ENCODE measurements around the gene TACC2. TPM values are rescaled to one million over a fixed set of nuclear protein-coding genes. Genes with fewer than 3 reads are reported as not detected.

Gene TACC2
- total and polyA plus RNA-seq, 2 donors (not counting 3 experiments of a cell fraction or from before 2014, with no cell fraction given): 14.4 to 46.2 TPM

GRCh38 chr10:122271076-122271475 is 282.1 kb downstream of the TACC2 start, which contains the start of gene BTBD16:
Gene BTBD16 (plus strand): TSS chr10:122271296. CDS start chr10:122275082, 3,786 bp downstream.
- no peak within 1 kb of the TSS for H2AFZ ChIP-seq (ENCODE audit: low read depth, low read length)
- no peaks in the 10 kb centered on the region for H3K9me3 ChIP-seq (replicated peaks; ENCODE audit: control insufficient read depth, insufficient read depth, low read length)
- H3K27ac ChIP-seq (ENCODE audit: insufficient read depth, low read depth, low read length): no peak within 1 kb of the TSS
- ChIA-PET CTCF (interaction anchor here (1.4 to 2.9 kb wide), 5 partner anchors 9 to 294 kb away, joined by 3 to 18 read pairs (median 8); no protein-coding TSS in a partner anchor), POLR2A (no interaction called here)
- no TSS peak for BruUV-seq (replicated peaks)
- H3K9me1 ChIP-seq (replicated peaks; ENCODE audit: control insufficient read depth, extremely low read depth, insufficient read depth, low read length): no peaks in the 10 kb centered on the region
- intact Hi-C loops (cut with micrococcal nuclease) (no loop called here), dilution Hi-C loops (cut with MboI; ENCODE audit: extremely low pct_ligation_motif_present, low sequenced_read_pairs) (no loop called here)
- peaks cover 13% of the 10 kb centered on the region for H3K4me1 ChIP-seq (ENCODE audit: control insufficient read depth, extremely low read depth, insufficient read depth, low read length)
- no peak within 1 kb of the TSS for H3K9ac ChIP-seq (replicated peaks; ENCODE audit: extremely low read depth, insufficient read depth, low read length)
- FAIRE-seq: no peak
- no peak within 1 kb of the TSS for H3K4me2 ChIP-seq (ENCODE audit: insufficient read depth, low read length)
- H3K4me3 ChIP-seq (replicated peaks in 1 of 3; ENCODE audit: insufficient read depth in 1 of 3, low read depth in 1 of 3, low read length in 3 of 3): no peak within 1 kb of the TSS
- DNase-seq (ENCODE audit: low read depth, low spot score): no peak
- H3K79me2 ChIP-seq (ENCODE audit: control insufficient read depth, insufficient read depth, low read length): no peaks in the 10 kb centered on the region
- no peak for TF ChIP-seq JUN (IDR thresholded peaks at IDR 0.05; ENCODE audit: borderline replicate concordance, insufficient read depth, insufficient read length, low read depth)
- TF ChIP-seq POLR2A (IDR thresholded peaks at IDR 0.05; ENCODE audit: low read depth, low read length): no peak
- TF ChIP-seq EZH2 (IDR thresholded peaks at IDR 0.05; ENCODE audit: borderline replicate concordance, low read depth, low read length, severe bottlenecking): no peak
- no peak for TF ChIP-seq FOS (IDR thresholded peaks at IDR 0.05; ENCODE audit: borderline replicate concordance, insufficient read depth, low read length)
- no peak for TF ChIP-seq POLR2AphosphoS5 (IDR thresholded peaks at IDR 0.05; ENCODE audit: insufficient read depth, low read depth, low read length)
- no peak for TF ChIP-seq MYC (IDR thresholded peaks at IDR 0.05; ENCODE audit: low read depth, low read length)
- no peak for TF ChIP-seq GATA2 (IDR thresholded peaks at IDR 0.05; ENCODE audit: insufficient read depth, insufficient read length, low read depth, low read length)
- no peaks in the 10 kb centered on the region for H3K36me3 ChIP-seq (ENCODE audit: control insufficient read depth in 2 of 2, extremely low read depth in 1 of 2, insufficient read depth in 2 of 2, low read length in 2 of 2)
- H4K20me1 ChIP-seq (replicated peaks; ENCODE audit: control insufficient read depth, extremely low read depth, insufficient read depth, low read length): no peaks in the 10 kb centered on the region
- no peaks in the 10 kb centered on the region for H3K27me3 ChIP-seq (ENCODE audit: control insufficient read depth in 2 of 2, insufficient read depth in 2 of 2, low read length in 2 of 2)

- CTCF ChIA-PET: no interaction called here
- intact Hi-C loops (cut with micrococcal nuclease): no loop called here
- FAIRE-seq: no peak
These were observed 285.1 kb downstream of the TACC2 start for GRCh38 chr10:122273966-122274545.

More at GRCh38 chr10:122273966-122274545, 285.1 kb downstream of the TACC2 start:
- no peaks in the 10 kb centered on the region for H3K4me1 ChIP-seq (ENCODE audit: control insufficient read depth, extremely low read depth, insufficient read depth, low read length)
- H3K27ac ChIP-seq (ENCODE audit: insufficient read depth, low read depth, low read length): no peak overlapping the region
- no peaks in the 10 kb centered on the region for H3K27me3 ChIP-seq (ENCODE audit: control insufficient read depth in 2 of 2, insufficient read depth in 2 of 2, low read length in 2 of 2)
- no peaks in the 10 kb centered on the region for H3K9me3 ChIP-seq (replicated peaks; ENCODE audit: control insufficient read depth, insufficient read depth, low read length)
- no peak overlapping the region for H3K4me2 ChIP-seq (ENCODE audit: insufficient read depth, low read length)
- no peak for DNase-seq (ENCODE audit: low read depth, low spot score)
- no peak overlapping the region for H2AFZ ChIP-seq (ENCODE audit: low read depth, low read length)
- no peak for TF ChIP-seq JUN (IDR thresholded peaks at IDR 0.05; ENCODE audit: borderline replicate concordance, insufficient read depth, insufficient read length, low read depth)
- TF ChIP-seq MYC (IDR thresholded peaks at IDR 0.05; ENCODE audit: low read depth, low read length): no peak
- TF ChIP-seq FOS (IDR thresholded peaks at IDR 0.05; ENCODE audit: borderline replicate concordance, insufficient read depth, low read length): no peak
- no peak for TF ChIP-seq GATA2 (IDR thresholded peaks at IDR 0.05; ENCODE audit: insufficient read depth, insufficient read length, low read depth, low read length)
- TF ChIP-seq POLR2A (IDR thresholded peaks at IDR 0.05; ENCODE audit: low read depth, low read length): no peak
- no peak for TF ChIP-seq EZH2 (IDR thresholded peaks at IDR 0.05; ENCODE audit: borderline replicate concordance, low read depth, low read length, severe bottlenecking)
- TF ChIP-seq POLR2AphosphoS5 (IDR thresholded peaks at IDR 0.05; ENCODE audit: insufficient read depth, low read depth, low read length): no peak
- no peak for TF ChIP-seq CTCF (IDR thresholded peaks at IDR 0.05; ENCODE audit: extremely low read depth in 1 of 2, insufficient read depth in 1 of 2, low read depth in 1 of 2, low read length in 2 of 2)
- no peak for TF ChIP-seq MAX (IDR thresholded peaks at IDR 0.05; ENCODE audit: insufficient read depth, insufficient read length)
- H3K79me2 ChIP-seq (ENCODE audit: control insufficient read depth, insufficient read depth, low read length): no peaks in the 10 kb centered on the region
- POLR2A ChIA-PET: no interaction called here
- dilution Hi-C loops (cut with MboI; ENCODE audit: extremely low pct_ligation_motif_present, low sequenced_read_pairs): no loop called here
- no peaks in the 10 kb centered on the region for H4K20me1 ChIP-seq (replicated peaks; ENCODE audit: control insufficient read depth, extremely low read depth, insufficient read depth, low read length)
- no peak overlapping the region for H3K4me3 ChIP-seq (replicated peaks in 1 of 3; ENCODE audit: insufficient read depth in 1 of 3, low read depth in 1 of 3, low read length in 3 of 3)
- no peaks in the 10 kb centered on the region for H3K36me3 ChIP-seq (ENCODE audit: control insufficient read depth in 2 of 2, extremely low read depth in 1 of 2, insufficient read depth in 2 of 2, low read length in 2 of 2)
- no peaks in the 10 kb centered on the region for H3K9me1 ChIP-seq (replicated peaks; ENCODE audit: control insufficient read depth, extremely low read depth, insufficient read depth, low read length)
- no peak overlapping the region for H3K9ac ChIP-seq (replicated peaks; ENCODE audit: extremely low read depth, insufficient read depth, low read length)
- BruUV-seq (replicated peaks): no TSS peak
